Amniotic epithelial cell (primary cell): Measurements from ENCODE around the gene CCDC40.
"Not testable (repeated sequence)": the region's sequence is repeated elsewhere in the genome, so short reads cannot be mapped to it uniquely, and the experiment has no call there.

Experiments
- DNase-seq: peaks from one replicate; pipeline ENCODE4 v3.0.0-alpha.2; 2010; ENCODE audit warnings: low read depth

CCDC40 gene

GRCh38 chr17:80083136-80083661 is 46.8 kb downstream of the CCDC40 start:
- no peak for DNase-seq

DNA sequence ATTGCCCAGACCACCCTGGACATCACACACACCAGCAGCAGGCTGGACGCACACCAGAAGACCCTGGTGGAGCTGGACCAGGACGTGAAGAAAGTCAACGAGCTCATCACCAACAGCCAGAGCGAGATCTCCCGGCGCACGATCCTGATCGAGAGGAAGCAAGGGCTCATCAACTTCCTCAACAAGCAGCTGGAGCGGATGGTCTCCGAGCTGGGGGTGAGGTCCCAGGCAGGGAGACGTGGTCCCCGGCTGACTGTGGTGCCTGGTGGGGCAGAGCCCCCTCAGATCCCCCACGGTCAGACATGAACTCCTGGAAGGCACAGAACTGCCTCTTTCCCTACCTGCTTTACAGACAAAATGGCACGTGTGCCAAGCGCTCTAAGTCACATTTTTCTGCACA is 48.3 kb downstream of the CCDC40 start:
- DNase-seq, result no peak

DNA sequence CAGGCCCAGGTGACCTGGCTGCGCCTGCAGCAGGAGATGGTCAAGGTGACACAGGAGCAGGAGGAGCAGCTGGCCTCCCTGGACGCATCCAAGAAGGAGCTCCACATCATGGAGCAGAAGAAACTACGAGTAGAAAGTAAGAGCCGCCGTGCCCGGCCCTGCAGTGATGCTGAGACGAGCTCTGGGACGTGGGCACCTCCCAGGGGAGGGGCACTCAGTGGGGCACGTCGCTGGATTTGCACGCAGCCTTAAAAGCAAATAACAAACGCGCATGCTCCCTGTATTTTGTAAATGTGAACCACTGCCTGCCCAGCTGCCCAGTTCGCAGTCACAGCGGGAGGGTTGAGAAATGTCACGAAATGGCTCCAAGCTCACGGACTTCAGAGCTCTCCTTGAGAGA is 49.6 kb downstream of the CCDC40 start:
- DNase-seq, result no peak

DNA sequence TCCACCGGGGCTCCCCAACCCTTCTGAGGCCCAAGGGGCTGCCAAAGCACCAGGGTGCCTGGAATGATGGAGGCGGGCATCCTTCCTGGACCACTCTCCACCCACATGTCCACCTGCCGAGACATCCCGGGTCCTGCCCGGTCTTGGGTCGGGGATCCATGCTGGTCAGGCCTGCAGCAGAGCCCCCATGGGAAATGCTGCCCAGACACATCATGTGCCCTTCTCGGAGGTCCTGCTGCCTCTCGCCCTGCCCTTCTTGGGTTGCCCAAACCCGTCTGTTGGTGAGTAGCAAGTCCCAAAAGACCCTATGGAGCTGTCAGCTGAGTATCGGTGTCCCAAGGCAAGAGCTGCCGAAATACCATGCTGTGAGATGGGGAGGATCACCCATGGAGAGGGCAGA is 50.2 kb downstream of the CCDC40 start:
- no peak for DNase-seq

DNA sequence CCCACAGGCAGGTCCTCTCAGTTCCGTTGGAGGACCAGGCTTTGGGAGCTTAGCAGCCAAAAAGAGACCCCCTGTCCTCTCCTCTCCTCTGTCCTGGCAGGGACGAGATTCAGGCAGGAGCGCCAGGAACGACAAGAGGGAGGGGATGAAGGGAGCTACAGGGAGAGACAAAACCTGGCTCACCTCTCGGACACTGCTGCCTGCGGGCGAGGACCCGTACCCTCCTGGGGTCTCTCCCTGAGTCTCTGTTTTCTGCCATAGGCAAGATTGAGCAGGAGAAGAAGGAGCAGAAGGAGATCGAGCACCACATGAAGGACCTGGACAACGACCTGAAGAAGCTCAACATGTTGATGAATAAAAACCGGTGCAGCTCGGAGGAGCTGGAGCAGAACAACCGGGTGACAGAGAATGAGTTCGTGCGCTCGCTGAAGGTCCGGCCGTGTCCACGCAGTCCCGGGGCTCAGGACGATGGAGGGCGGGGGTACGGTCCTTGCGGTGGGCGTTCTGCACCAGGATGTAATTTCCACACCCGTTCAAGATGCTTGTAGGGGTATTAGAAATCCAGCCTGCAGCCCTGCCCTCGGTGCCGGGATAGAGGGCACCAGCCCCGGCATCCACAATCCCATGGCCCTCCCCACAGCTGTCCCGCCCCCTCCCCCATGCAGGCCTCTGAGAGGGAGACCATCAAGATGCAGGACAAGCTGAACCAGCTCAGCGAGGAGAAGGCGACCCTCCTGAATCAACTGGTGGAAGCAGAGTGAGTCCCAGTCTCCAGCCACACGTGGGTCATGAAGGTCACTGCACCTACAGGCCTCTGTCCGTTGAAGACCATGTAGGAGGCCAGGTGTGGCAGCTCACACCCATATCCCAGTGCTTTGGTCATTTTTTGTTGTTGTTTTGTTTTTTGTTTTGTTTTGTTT is 51.2 kb downstream of the CCDC40 start:
- DNase-seq, result no peak

DNA sequence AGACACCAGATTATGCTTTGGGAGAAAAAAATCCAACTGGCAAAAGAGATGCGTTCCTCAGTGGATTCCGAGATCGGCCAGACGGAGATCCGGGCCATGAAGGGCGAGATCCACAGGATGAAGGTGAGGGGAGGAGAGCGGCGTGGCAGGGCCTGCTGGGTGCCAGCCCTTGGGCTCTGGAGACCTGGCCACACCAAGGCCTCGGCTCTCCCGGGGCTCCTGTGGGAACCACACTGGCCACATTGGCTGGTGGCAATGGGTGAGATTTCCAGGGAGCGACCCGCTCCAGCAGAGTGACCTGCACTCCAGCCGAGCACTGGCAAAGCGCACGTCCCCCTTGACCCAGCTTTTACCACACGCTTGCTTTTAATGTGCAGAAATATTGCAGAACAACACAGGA is 53.3 kb downstream of the CCDC40 start:
- DNase-seq, result no peak

DNA sequence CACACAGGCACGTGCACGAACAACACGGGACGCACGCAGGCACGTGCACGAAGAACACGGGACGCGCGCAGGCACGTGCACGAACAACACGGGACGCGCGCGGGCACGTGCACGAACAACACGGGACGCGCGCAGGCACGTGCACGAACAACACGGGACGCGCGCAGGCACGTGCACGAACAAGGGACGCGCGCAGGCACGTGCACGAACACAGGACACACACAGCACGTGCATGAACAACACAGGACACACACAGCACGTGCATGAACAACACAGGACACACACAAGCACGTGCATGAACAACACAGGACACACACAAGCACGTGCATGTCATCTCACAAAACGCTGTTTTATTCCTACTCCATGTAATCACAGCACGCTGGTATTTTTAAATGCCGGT is 53.7 kb downstream of the CCDC40 start:
- not testable (repeated sequence) for DNase-seq

- no peak for DNase-seq
Observed at GRCh38 chr17:80091376-80091775, 54.9 kb downstream of the CCDC40 start.

DNA sequence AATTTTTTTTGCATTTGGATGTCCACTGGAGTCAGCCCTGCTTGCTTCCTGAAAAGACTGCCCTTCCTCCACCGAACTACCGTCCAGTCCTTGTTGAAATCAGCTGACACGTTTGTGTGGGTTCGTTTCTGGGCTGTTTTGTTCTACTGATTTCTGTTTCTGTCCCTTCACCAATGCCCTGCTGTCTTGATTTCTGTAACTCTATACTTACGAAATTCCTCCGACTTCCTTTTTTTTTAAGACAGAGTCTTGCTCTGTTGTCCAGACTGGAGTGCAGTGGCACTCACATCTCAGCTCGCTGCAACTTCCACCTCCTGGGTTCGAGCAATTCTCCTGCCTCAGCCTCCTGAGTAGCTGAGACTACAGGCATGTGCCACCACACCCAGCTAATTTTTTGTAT is 56.5 kb downstream of the CCDC40 start:
- no peak for DNase-seq

- DNase-seq, result no peak
Observed at GRCh38 chr17:80095038-80095843, 58.8 kb downstream of the CCDC40 start.

GRCh38 chr17:80095844-80096475 is 59.5 kb downstream of the CCDC40 start:
- no peak for DNase-seq

GRCh38 chr17:80096561-80097021 is 60.1 kb downstream of the CCDC40 start:
- no peak for DNase-seq

- no peak for DNase-seq
Observed at GRCh38 chr17:80097127-80097621, 60.7 kb downstream of the CCDC40 start.

- DNase-seq, result no peak
Observed at GRCh38 chr17:80097844-80098691, 61.6 kb downstream of the CCDC40 start.

DNA sequence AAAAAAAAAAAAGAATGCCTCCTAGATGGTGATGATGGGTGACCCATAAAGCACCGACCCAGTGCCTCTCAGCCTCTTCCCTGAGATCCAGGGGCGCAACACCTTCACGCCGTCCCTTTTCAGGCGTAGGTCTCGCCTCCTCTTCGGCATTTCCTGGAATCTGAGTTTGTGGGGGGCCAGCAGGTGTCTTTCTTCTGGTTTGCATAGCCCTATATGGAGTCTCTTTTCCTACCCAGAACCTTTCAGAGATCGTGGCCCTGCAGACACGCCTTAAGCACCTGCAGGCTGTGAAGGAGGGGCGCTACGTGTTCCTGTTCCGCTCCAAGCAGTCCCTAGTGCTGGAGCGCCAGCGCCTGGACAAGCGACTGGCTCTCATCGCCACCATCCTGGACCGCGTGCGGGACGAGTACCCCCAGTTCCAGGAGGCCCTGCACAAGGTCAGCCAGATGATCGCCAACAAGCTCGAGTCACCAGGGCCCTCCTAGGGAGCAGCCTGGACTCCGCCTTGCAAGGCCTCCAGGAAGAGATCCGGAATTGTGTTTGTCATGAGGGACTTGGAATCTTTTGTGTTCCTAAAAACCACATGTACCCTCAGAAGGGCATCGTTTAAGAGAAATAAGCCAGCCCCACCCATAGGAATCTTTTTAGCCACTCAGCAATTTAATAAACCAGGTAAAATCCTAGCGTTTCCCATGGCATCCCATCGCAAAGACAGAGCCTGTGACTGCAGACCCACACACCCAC is 63.0 kb downstream of the CCDC40 start:
- DNase-seq, result no peak

DNA sequence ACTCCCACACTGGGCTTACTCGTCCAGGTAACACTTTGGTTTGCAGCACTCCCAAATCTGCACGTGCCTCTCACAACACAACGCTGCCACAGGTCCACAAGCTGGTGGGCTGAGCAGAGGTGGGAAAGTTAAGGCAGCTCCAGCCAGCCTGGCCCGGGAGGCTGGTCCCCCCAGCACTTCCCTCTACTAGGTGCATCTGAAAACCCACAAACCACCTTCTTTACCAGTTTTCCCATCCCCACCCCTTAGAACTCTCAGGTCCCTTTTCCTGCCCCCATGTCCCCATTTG is 63.5 kb downstream of the CCDC40 start:
- DNase-seq, result no peak

DNA sequence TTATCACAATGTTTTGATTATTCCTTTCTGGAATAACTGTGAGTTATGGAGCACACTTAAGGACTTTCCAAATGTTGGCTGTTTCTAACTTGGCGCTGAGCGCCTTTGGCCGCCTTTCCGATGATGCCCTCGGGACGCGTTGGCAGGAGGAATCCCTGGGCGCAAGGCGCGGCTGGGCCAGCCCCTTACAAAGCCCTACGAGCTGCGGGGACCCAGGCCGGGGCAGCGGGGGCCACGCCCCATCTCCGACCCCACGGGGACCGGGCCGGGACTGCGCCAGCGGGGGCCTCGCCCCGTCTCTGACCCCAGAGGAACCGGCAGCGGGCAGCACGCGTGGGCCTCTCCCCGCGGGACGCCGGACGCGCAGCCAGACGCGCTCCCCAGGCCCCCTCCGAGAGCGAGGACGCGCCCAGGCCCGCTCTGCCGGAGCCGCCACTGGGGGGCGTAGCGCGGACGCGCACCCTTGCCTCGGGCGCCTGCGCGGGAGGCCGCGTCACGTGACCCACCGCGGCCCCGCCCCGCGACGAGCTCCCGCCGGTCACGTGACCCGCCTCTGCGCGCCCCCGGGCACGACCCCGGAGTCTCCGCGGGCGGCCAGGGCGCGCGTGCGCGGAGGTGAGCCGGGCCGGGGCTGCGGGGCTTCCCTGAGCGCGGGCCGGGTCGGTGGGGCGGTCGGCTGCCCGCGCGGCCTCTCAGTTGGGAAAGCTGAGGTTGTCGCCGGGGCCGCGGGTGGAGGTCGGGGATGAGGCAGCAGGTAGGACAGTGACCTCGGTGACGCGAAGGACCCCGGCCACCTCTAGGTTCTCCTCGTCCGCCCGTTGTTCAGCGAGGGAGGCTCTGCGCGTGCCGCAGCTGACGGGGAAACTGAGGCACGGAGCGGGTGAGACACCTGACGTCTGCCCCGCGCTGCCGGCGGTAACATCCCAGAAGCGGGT is 64.8 kb downstream of the CCDC40 start, which contains the start of gene GAA:
Gene GAA (plus strand): TSS at position 571 of the 935 bp plus-strand sequence. CDS start 3,006 bp downstream, outside the sequence.
- DNase-seq, result peak; percentile 62

DNA sequence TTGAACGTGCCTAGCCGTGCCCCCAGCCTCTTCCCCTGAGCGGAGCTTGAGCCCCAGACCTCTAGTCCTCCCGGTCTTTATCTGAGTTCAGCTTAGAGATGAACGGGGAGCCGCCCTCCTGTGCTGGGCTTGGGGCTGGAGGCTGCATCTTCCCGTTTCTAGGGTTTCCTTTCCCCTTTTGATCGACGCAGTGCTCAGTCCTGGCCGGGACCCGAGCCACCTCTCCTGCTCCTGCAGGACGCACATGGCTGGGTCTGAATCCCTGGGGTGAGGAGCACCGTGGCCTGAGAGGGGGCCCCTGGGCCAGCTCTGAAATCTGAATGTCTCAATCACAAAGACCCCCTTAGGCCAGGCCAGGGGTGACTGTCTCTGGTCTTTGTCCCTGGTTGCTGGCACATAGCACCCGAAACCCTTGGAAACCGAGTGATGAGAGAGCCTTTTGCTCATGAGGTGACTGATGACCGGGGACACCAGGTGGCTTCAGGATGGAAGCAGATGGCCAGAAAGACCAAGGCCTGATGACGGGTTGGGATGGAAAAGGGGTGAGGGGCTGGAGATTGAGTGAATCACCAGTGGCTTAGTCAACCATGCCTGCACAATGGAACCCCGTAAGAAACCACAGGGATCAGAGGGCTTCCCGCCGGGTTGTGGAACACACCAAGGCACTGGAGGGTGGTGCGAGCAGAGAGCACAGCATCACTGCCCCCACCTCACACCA is 65.7 kb downstream of the CCDC40 start:
- DNase-seq, result peak; percentile 47
